DMS153 treated with DMSO at 0.1 percent for 48 hours (cell line): ENCODE measurements around the gene GOT1.

ENCODE experiments used
- DNase-seq: peaks from one replicate; lab custom pipeline; 2025; ENCODE audit not compliant: unreplicated experiment; lab: John Stamatoyannopoulos, UW

GOT1 gene

DNA sequence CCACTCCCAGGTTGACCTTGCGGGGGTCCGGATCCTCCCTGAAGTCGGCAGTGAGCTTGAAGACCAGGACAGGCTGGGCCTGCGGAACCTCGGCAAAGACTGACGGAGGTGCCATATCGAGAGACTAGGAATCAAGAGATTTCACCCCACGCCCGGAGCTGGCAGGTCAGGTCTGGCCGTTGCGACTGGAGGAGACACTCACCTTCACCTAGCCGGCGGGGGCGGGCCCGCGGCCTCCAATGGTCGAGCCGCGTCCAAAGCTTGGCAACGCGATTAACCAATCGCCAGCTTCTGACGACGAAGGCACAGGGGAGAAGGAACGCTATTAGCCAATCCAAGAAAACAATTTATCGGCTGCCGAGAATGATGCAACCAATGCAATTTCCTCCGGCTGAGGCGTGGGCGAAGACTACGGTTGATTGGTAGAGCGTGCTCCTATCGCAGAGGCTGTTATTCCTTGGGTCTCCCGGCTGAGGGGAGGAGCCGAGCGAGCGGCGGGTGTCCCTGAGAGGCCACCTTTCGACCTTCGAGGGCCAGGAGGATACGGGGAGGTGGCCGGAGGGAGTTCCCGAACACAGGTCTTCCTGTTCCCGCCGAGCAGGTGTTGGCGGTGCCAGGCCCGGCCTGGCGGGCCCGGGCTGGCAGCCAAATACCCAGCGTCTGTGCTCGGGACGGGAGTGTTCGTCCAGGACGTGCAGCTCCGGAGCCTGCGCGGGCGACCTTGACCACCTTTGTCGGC is at the start of gene GOT1:
GOT1 (minus strand) TSS at position 174 of the 739 bp plus-strand sequence; CDS start at position 115, 59 bp downstream.
- DNase-seq, result peak; percentile 97

DNA sequence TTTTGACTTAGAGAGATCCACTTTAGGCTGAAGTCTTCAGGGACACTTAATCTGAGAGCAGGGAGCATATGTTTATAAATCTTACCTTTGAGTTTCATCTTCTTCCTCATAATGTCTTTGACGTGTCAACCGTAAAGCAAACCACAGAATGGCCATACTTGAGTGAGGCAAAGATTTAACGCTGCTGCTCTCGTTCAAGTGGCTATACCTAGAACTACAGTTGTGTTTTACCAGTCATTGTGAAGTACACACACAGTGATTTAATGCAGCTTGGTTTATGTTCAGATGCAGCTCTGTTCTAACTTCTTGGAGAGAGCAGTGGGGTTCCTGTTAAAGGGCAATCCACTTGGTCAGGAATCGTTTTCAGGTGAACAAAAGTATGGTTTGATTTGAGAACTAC is 39.9 kb upstream of the GOT1 start:
- no peak for DNase-seq

DNA sequence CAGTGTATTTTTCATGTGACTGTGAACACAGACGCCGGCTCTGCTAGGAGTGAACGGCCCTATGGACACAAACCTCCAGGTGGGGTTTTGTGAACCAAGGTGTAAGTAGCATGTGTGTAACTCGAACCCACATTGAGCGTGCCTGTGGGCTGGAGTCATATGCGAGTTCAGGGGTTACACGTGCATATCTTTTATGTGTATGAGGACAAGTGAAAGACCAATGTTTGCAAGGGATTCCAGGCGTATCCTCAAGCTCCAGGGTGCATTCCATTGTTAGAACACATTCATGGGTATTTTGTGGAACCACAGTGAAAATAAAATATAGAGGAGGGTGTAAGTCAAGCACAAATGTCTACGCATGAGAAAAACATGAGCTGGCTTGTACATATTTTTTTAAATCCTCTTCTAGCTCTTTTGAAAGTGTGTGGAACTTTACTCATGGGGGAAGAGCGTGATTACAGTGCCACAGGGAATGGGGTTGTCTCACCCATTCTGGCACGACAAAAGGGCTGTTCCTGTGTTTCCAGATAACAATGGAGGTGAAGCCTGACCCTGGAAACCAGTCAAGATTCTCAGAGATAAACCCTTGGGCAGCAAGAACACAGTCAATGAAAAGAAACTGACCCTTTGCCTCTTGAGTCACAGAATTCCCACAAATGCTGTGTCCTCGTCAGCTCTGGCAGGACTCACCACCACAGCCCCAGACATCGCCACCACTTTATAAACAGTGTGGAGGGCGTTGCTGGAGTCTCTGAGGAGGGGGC is 37.0 kb upstream of the GOT1 start:
- no peak for DNase-seq

DNA sequence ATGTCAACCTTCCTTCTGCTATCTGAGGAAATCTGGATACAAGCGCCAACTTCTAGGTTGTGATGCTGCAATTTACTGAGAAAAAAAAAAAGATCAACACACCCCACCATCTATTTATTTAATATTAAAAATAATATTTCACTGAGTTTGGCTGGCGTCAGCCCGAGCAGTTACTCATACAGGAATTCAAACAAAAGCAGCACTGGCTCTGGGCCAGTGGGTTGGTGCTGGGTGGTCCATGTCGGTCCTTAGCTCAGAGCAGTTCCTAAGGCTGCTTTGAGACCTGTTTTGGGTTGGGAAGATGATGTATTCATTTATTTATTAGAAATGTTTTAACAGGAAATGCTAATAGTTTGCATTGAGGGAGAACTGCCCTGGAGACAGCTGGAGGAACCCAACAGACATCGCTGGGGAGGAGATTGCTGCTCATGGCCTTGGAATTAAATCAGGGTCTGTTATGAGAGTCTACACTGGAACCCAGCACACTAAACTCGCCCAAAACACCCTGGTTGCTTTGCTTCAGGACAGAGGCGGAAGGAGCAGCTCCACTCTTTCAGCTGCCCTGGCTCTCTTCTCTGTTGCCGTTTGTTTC is 36.3 kb upstream of the GOT1 start:
- no peak for DNase-seq

DNA sequence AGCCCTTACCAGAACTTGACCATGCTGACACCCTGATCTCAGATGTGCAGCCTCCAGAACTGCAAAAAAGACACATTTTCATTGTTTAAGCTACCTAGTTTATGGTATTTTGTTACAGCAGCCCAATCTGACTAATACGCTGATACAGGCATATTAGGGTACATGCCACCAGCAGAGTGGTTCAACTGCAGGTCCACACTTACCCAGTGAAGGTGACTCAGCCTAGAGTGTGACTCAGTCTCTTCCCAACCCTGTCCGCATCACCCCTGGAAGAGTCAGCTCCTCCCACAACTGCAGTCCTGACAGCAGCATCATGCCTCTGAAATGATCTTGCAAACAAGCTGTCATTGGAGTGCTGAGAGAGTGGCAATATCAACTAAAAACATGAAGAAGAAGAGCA is 30.8 kb upstream of the GOT1 start:
- DNase-seq, result no peak

DNA sequence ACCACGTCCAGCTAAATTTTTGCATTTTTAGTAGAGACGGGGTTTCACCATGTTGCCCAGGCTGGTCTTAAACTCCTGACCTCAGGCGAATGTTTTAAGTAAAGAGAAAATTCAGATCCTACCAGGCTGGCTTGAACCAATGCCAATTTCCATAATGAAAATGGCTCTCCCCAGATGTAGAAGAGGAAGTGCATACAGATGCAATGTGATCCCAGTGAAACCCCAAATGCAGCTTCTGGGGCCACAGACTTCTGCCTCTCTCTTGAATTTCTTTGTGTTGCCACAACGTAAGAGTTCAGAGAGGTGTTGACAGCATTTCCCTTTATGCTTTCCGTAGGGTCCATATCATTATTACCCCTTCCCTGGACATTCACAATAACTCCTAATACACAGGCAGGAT is 29.6 kb upstream of the GOT1 start:
- no peak for DNase-seq

DNA sequence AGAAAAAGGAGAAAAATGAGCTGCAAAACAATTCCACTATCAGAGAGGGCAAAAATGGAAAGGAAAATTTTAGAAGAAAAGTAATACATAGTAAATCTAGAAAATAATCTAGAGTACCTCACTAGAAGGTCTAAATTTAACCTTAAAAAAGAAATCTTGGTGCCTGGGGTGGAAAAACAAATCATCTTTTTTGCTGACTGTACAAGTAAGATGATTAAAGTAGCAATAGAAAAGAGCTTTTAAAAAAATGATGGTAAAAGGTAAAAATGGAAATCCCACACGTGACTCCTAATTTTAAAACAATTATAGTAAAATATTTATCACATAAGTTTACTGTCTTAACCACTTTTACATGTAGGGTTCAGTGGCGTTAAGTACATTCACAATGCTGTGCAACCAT is 28.8 kb upstream of the GOT1 start:
- no peak for DNase-seq

DNA sequence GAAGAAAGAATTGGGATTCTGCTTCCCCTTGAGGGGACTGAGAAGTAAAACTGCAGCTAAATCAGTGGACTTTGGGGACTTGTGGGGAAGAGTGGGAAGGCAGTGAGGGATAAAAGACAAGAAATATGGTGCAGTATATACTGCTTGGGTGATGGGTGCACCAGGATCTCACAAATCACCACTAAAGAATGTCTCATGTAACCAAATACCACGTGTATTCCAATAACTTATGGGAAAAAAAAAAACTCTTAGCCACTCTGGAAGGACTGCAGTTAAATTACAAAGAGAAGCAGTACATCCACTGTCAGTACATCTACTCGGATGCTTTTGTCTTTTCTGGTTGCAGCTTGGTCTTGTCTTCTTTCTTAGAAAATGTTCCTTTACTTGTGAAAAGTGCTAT is 27.4 kb upstream of the GOT1 start:
- no peak for DNase-seq

DNA sequence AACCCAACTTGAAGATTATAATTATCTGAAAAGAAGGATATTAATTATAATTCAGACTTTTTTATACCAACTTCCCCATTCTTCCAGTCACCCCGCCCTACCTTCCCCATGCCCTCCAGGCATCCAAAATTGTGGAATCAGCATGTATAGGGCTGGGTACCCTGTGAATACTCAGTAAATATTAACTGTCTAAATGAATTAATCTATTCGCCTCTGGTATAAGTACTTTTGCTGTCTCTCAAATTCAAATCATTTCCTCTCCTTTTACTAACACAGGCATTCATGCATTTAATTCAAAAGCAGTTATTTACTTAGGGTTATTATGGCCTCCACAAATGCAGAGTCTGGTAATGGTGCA is 26.5 kb upstream of the GOT1 start:
- DNase-seq, result peak; percentile 29

DNA sequence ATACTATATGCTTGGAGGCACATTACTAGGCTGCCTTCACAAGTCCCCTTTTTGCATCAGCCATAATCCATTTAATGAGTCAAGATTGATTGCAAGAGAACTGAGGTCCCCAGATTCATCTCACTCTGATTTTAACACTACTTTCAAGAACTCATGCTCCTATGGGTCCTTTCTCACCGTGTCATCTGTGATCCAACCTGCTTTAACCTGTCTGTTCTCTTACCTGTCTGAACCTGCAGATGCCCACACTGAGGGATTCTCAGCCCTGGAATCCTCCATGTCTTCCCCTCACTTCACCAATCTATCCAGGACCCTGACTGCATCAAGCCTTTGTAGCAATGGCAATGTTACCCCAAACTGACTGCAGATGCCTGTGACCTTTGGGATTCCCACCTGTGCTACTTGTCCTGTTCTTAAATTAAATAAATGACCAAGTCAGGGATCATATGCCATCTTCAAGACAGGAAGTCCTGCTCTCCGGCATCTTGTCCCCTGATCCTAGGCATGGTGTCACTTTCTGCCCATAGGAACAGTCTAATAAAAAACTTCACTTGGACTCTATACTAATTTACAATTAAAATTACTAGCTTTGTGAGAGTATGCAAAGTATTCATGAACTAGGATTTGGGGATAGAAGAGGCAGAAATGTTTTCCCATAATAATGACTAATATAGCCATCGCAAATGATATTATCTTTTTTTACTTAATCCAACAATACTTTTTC is 25.9 kb upstream of the GOT1 start:
- no peak for DNase-seq

DNA sequence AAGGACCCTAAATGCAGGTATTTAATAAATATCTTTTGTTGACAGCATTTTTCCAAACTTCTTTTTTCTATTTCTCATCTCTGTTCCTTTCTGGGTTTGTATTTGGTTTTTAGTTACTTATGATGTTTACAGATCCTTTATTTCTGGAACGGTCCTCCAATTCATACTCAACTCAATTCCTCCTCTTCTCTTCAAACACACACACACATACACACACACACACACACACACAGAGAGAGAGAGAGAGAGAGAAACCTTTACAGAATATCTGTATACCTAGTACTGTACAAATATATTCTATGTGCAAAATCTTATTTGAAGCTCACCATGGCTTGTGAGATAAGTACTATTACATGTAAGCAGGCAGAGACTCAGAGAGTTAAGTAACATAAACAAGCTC is 21.6 kb upstream of the GOT1 start:
- no peak for DNase-seq

DNA sequence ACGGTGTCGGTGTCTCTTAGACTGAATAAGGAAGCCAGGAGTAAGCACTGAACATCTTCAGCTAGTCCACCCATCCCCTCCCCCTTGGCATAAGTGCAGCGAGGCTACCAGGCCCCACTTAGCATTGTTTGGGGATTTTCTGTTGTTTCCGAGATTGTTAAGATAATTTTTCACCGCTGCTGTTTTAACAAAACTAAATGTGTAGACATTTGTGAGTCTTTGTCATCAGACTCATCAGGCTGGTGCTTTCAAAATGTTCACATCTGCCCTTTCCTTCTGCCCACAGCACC is 21.0 kb upstream of the GOT1 start:
- DNase-seq, result no peak

DNA sequence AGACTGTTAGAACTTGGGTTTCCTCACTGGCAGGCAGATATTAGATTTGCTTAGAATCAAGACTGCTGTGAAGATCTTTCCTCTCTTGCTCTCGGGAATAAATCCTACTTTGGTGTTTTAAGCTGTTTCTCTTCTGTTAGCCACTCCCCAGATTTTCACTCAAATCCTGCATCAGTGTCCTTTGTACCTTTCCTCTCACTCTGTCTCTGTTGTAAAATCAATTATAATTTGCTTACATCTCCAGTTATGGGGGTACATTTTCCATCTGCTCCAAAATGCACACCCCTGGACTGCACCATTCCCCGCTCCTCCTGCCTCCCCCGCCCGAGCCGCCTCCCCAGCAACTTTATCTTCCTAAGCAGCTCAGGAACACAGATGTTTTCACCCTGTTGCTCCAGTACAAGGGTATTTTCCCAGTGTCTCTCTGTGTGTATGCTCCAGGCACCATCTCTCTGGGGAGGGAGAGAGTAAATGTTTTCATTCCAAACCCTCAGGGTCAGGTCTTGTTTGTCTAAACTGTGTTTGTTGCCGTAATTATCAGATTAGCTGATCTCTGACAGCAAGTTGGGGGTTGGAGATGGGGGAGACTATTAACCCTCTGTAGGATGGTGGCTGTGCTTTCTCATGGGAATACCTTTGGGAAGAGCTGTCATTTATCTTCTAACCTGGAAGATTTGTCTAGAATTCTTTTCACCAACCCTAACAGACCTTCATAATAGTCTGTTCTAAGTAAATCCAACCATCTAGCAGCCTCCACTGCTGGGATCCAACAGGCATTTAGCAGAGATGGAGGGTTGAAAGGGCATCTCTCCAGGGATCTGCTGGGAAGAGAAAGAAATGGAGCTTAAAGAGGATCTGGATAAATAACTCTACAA is 20.4 kb upstream of the GOT1 start:
- DNase-seq, result no peak

DNA sequence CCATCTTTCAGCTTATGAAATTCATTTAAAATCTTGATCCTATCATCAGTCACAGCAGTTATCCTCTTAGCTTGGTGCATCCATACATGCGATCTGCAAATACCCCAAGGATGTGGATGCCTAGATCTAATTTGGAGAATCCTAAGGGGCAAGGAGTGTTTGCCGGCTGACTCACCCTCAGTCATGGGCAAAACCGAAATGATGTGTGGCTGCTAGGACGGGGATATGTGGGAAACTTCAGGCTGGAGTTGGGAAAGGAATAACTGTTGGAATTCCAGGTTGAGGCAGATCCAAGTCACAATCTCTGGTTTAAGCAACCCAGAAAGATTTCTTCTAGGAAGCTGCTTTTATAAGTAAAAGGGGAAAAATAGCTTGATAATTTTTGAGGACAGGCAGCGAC is 19.7 kb upstream of the GOT1 start:
- no peak for DNase-seq

DNA sequence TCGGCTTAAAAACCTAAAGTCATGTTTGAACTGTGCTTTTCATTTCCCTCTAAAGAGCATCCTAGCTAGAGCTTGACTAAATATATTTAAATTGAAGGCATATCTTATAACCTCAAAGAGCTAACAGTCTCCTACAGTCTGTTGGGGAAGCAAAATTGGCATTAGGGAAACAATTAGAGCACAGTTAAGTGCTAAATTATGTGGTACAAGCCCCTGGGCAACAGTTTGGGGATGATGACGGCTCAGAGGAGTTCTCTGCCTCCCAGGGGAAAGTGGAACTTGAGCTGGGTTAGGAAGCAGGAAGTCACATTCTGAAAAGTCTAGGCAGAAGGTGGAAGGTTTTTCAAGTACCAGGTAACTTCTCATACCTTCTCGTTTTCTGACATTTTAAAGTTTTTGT is 18.6 kb upstream of the GOT1 start:
- DNase-seq, result no peak

DNA sequence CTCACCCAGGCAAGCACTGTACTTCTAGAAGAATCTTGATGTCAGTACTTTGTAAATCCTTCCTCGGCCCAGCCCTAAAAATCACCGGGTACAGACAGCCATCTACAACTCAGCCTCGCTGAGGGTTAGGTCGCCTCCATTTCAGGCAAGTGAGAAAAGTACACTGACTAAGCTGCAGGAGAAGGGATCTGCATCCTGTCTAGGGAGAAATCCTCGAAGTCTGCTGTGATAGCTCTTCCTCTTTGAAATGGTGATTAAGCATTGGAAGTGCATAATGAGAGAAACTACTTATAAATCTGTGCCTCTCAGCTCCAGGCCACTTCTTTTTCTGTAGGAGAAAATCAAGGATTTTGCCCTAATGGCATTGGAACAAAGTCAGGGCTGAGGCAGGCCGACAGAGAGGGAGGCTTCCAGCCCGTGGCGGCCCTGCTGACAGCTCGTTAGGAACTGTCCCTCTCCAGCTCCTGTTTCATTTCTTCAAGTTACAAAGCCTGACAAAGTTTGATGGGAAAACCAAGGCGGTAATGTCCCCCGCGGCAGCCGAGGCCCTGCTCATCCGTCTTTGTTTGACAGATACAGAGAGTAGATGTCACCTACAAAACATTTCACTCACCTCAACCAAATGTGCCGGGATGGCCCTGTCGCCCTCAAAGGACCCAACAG is 14.1 kb upstream of the GOT1 start:
- DNase-seq, result no peak

DNA sequence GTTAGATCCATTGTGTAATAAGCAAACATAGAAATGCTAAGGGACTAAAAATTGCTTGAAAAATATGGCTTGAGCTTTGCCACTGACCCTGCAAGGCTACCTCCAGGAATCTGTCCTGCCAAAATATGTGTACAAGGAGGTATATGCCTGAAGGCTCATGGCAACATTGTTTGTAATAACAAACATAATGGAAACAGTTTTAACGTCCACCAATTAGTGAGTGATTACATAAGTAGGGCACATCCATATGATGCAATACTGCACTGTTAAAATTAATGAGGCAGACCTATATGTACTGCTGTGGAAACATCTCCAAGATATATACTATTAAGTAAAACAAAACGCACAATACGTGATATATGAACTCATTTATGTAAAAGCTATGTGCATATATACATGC is 13.1 kb upstream of the GOT1 start:
- no peak for DNase-seq

DNA sequence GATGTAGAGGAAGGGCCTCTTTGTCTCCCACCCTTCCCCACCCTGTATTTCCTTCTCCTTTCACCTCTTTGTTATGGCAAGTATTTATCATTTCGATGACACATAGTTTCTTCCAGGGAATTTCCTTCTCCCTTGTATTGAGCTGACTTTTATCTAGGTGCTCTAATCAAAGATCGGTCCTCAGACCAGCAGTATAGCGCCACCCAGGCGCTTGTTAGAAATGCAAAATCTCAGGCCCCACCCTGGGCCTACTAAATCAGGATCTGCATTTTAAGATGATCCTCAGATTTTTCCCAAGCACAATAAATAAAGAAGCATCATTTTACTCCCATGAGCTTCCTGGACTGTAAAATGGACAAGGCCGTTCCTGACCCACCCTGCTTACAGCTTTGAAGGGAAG is 12.0 kb upstream of the GOT1 start:
- DNase-seq, result no peak

DNA sequence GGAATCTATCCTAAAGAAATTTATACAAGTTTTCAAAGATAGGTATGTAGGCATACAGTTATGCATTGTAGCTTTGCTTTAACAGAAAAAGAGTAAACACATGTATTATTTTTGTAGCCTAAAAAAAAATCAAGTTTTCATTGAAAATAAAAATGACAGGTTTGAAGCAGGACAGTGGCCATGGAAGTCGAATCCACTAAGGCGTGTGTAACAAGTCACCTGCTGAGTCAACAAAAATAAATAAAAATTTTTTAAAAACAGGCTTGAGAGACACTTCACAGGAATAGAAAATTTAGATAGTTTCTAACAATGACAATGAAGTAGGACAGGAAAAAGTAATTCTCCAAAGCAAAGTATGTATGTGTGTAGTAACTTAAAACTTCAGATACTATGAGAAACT is 8.5 kb upstream of the GOT1 start:
- no peak for DNase-seq

DNA sequence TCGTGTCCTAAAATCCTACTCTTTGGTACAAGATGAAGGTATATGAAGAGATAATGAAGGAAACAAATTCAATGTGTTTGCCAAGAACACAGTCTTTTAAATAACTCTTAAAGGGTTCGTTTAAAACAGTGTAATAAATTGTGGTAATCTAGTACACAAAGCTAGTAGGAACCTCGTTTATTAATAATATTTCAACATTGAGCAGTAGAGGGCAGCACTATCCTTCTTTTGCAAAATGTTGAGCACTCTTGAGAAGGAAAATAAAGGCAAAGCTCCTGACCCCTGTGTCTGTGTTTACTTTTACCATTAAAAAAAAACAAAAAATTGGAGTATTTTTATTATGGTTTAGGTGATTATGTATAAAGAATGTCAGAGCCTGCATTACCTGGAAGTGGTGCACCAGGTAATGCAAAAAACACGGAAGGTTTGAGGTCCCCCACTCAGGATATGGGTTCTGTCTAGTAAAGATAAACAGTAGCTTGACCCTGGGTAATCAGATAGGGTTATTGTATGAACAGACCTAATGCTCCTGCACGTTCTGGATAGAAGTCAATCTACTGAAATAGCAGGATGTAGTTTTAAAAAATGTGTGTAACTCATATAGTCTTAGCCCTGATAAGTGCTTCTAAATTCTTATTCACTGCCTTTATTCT is 5.7 kb upstream of the GOT1 start:
- DNase-seq, result peak; percentile 44
